Measurements from ENCODE around the gene PYGL. TPM values are rescaled to one million over a fixed set of nuclear protein-coding genes. Genes with fewer than 3 reads are reported as not detected.
A peak's percentile ranks its signal among the peaks of the same experiment; 100 is the strongest.

The PYGL gene
- total and polyA plus RNA-seq, 10 of the 15 experiments (the other 5 are each of a cell fraction or from before 2014, with no cell fraction given), result 0.05 to 1.4 (median 0.79) TPM

GRCh38 chr14:50901361-50901760 is 42.9 kb downstream of the PYGL start (continued):
- TF ChIP-seq STAT3 (IDR thresholded peaks at IDR 0.05; ENCODE audit: low read depth, low read length) (no peak), RAD51 (IDR thresholded peaks at IDR 0.05) (no peak), ELK1 (IDR thresholded peaks at IDR 0.05; ENCODE audit: low read depth, low read length) (no peak), MYC (IDR thresholded peaks at IDR 0.05; ENCODE audit: insufficient read depth, insufficient read length, insufficient replicate concordance, low read length, severe bottlenecking) (no peak), HCFC1 (IDR thresholded peaks at IDR 0.05; ENCODE audit: low read length) (no peak), SP1 (IDR thresholded peaks at IDR 0.05; ENCODE audit: low read depth, low read length) (no peak), HDAC2 (IDR thresholded peaks at IDR 0.05) (no peak), CREB1 (IDR thresholded peaks at IDR 0.05; ENCODE audit: low read depth) (no peak), E2F8 (IDR thresholded peaks at IDR 0.05; ENCODE audit: low read depth, partially characterized antibody) (no peak), EP300 (IDR thresholded peaks at IDR 0.05; ENCODE audit: borderline replicate concordance in 1 of 2, control insufficient read depth in 1 of 2, low read depth in 2 of 2, low read length in 2 of 2) (0 out of 4 replicates have a peak, but pooled peaks of 1 of the 2 experiments have one; percentile 28)
